H54 (cell line): ENCODE results near the gene THSD7A.
"Not testable (repeated sequence)": the region's sequence is repeated elsewhere in the genome, so short reads cannot be mapped to it uniquely, and the experiment has no call there.

Source experiments
- DNase-seq: peaks from one replicate; pipeline ENCODE4 v3.0.0; 2011; ENCODE audit warnings: low spot score, mixed read lengths; ENCODE audit not compliant: insufficient read length
- FAIRE-seq: peaks from 3 replicates; lab custom pipeline; 2011; peaks lifted over from hg19 to GRCh38; lab: Jason Lieb, UNC
- POLR2A ChIP-seq: IDR thresholded peaks from 2 replicates; pipeline ENCODE4 v1.6.1; 2011; ENCODE audit warnings: low read depth, mild to moderate bottlenecking, low read length

The THSD7A gene

DNA sequence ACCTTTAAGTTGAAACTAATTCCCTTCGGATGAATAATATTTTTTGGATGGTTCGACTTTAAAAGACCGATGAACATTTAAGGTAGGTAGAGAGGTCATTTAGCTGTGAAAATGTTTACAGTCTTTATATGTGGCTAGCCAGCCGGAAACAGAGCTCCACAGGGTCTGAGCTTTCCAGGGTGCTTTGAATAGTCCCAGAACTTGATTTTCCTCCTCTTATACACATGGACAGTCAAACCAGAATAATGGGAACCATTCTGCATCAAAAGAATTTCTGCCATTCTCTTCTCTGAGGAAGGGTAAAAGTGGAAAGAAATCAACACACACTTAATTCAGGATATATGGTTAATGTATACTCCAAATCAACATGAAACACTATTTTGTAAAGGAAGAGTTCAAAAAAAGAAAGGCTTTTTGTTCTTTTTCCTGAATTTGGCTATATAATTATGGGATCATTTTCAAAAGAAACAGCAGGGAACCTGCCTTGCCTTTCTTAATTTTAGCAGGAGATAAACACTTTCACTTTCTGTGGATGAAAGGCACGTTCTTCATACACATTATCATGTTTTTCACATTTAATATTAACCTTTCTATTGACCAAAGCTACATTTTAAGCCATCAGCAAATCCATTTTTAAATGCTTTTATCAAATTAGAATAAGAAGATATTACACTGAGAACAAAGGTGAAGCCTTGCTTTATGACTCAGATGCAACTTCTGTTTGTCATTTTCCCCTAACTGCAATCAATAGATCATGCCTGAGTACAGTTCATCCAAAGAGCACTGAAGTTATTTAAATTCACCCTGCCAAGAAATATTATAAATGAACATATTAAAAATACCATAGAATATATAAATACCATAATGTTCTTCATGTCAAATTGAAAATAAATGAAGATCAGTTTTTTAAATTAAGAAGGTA, 307.3 kb downstream of the THSD7A start:
- DNase-seq (no peak), FAIRE-seq (peak; percentile 89)
- TF ChIP-seq POLR2A: no peak

DNA sequence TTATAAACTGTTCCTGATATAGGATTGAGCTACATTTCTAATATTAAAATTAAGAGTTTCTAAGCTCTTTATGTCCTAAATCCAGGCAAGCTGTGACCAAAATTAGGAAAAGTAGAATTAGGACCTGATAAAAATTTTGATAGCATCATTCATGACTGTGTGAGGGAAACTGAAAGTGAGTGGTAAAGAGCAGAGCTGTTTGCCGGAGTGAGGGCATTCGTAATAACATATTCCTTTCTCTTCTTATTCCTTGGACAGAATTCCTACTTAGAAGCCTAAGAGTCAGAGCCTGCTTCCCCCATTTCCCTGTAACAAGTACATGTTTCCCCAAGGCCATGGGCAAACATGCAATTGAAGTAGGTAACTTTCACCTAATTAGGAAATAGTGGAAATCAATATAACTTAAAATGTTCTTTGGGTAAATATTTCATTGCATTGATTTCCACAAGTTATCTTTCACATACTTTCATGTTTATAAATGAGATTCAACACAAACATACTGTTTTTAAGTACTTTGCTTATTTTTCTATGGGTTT, 310.0 kb downstream of the THSD7A start:
- FAIRE-seq: peak; percentile 96
- not testable (repeated sequence) for DNase-seq

DNA sequence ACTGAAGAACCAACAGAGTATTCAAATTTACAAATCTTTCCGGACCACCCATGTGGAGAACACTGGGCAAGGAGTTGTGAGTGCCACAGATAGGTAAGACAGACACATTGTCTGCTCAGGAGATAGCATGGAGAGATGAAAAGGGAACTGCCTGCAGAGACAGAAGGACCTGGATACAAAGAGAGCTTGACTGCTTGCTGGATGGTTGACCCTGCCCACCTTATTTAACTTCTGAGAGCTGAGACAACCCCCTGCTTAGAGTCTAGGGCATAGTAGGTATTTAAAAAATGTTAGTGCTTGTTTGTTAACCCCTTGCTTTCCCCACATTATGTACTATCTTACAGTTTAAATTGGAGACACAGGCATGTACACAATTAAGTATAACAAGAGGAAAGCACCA, 314.1 kb downstream of the THSD7A start:
- TF ChIP-seq POLR2A: no peak
- DNase-seq (no peak), FAIRE-seq (peak; percentile 67)

GRCh38 chr7:11516328-11516727, 315.7 kb downstream of the THSD7A start:
- TF ChIP-seq POLR2A: no peak
- DNase-seq (no peak), FAIRE-seq (no peak)

- FAIRE-seq (no peak), DNase-seq (no peak)
- no peak for TF ChIP-seq POLR2A
Observed at GRCh38 chr7:11513460-11513859, 318.5 kb downstream of the THSD7A start.

DNA sequence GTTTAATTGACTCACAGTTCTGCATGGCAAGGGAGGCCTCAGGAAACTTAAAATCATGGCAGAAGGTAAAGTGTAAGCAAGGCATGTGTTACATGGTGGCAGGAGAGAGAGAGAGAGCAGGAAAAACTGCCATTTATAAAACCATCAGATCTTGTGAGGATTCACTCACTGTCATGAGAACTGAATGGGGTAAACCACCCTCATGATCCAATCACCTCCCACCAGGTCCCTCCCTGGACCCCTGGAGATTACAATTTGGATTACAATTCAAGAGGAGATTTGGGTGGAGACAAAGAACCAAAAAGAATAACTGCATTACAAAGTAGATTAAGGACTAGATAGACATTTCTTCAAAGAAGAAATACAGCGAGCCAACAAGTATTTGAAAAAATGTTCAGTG, 324.1 kb downstream of the THSD7A start:
- no peak for TF ChIP-seq POLR2A
- no peak for FAIRE-seq
- no peak for DNase-seq

- TF ChIP-seq POLR2A: no peak
- peak; percentile 41 for FAIRE-seq
- no peak for DNase-seq
Observed at GRCh38 chr7:11506417-11506816, 325.6 kb downstream of the THSD7A start.

DNA sequence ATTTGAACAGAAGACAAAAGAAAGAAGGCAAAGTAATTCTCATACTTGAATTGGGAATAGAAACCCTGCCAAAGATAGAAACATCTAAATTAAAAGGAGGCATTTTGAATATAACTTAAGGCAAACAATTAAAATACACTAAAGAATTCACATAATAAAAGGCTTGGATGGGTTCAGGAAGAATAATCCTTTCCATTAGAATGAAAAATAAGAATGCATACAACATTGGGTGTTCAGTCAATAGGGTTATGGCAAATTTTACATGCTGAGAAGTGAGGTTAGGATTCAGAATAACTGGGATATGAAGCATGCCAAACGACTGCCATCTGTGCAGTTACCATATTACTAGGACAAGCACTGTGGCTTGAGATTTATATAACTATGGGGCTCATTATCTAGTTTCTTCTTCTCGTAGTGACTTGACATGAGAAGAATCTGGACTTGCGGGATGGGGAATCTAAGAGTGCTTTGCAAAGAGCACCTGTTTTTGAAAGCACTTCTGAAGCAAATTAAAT, 326.5 kb downstream of the THSD7A start:
- DNase-seq (no peak), FAIRE-seq (no peak)
- TF ChIP-seq POLR2A: no peak

GRCh38 chr7:11492307-11492706, 339.7 kb downstream of the THSD7A start:
- FAIRE-seq (no peak), DNase-seq (no peak)
- TF ChIP-seq POLR2A: no peak

- DNase-seq: no peak
- no peak for TF ChIP-seq POLR2A
- peak; percentile 67 for FAIRE-seq
Observed at GRCh38 chr7:11491811-11492210, 340.2 kb downstream of the THSD7A start.

- FAIRE-seq (no peak), DNase-seq (no peak)
- no peak for TF ChIP-seq POLR2A
Observed at GRCh38 chr7:11489280-11489679, 342.7 kb downstream of the THSD7A start.

- DNase-seq: no peak
- no peak for TF ChIP-seq POLR2A
- peak; percentile 71 for FAIRE-seq
Observed at GRCh38 chr7:11486271-11486670, 345.7 kb downstream of the THSD7A start.

DNA sequence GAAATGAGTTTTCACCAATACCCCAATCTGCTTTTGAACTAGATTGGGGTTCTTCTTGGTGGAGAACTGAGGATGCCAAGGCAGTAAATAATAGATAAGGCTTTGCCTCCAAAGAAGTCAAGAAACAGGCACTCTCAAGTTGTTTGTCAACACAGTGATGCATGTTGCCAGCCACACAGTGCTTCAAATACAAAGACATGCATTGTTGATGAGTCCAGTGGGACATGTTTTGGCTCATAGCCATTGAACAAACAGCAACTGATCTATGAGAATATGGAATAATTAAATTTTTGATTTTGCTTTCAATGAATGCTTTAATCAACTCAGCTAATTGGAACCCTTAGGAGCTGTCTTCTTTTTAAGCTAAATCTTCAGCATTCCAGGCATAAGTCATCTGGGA, 346.4 kb downstream of the THSD7A start:
- DNase-seq (no peak), FAIRE-seq (peak; percentile 30)
- no peak for TF ChIP-seq POLR2A

DNA sequence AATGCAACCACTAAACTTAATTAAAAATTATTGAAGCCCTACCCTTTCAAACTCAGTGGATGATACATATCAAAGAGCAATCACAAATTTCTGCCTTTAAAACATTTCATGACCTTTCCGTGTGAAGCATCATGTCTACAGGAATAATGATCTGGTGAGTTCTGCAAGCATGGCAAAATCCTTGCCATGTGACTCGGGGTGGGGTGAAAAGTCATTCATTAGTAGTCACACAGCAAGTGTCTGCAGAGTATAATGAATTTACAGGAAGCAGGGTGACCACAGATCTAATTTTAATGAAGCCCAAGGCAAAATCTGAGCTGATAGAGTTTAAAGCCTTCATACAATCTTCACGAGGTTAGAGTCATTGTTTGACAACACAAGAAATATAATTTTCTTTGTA, 351.9 kb downstream of the THSD7A start:
- DNase-seq (no peak), FAIRE-seq (peak; percentile 15)
- TF ChIP-seq POLR2A: no peak

DNA sequence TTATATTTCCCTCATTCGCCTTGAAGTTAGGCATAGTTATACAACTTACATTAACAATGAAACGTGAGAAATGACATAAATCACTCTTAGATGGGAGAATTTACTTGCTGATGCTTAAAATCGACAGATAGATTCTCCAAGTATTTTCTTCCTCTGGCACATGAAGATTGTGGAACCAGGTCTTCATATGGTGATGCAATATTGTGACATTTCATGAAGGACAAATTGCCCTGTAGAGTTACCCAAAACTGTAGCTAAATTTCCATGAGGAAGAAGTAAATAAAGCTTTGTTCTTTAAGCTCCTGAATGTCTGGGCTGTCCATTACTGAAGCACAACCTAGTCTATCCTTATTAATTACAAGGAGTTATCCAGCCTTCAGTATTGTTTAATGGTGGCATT, 353.1 kb downstream of the THSD7A start:
- DNase-seq (no peak), FAIRE-seq (peak; percentile 83)
- TF ChIP-seq POLR2A: no peak

GRCh38 chr7:11478426-11478825, 353.6 kb downstream of the THSD7A start:
- no peak for DNase-seq
- no peak for TF ChIP-seq POLR2A
- FAIRE-seq: no peak
